Measurements from ENCODE around the gene URGCP. TPM values are rescaled to one million over a fixed set of nuclear protein-coding genes. Genes with fewer than 3 reads are reported as not detected.
A peak's percentile ranks its signal among the peaks of the same experiment; 100 is the strongest.

The URGCP gene
- total and polyA plus RNA-seq, 9 donors = 16.1 to 23.6 (median 20.7) TPM

DNA sequence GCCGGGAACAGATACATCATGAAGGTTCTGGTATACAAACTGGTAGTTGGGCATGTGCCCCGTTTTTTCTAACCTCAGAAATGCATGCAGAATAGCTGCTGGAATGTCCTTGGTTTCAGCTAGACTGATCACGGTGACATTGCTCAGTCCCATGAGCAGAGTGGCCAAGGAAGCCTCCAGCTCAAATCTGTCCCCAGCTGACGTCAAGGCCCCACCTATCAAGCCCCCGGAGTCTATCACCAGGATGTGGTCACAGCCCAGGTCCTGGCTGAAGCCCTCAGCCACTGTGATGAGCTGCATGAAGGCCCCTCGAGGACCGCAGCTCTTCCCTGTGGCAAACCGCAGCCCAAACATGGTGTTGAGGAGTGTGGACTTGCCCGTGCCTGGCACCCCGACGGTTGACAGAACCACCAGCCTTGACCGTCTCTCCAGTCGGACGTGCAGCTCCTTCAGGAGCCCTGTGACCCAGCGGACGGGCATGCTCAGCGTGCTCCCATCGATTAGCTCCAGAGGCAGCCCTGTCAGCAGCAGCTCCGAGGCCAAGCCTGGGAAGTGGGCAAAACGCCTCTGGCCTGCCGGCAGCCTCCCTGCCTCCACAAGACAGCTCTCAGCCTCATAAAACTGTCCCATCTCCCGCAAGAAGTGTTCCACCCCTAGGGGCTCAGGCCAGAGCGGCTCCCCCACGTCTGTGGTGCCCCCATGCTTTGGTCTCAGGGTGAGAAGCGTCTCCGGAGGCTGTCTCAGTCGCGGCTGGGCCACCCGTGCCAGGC lies 29.2 kb downstream of the URGCP start:
- Histone ChIP-seq H3K36me3 (ENCODE audit: control insufficient read depth, insufficient read depth, low read length) (peaks cover 73% of the 10 kb centered on the region), H3K27me3 (ENCODE audit: control insufficient read depth, insufficient read depth, low read length) (no peaks in the 10 kb centered on the region), H3K27ac (ENCODE audit: low read length) (no peak overlapping the region), H3K9me3 (replicated peaks; ENCODE audit: control insufficient read depth, low read depth, low read length) (no peaks in the 10 kb centered on the region), H3K4me1 (ENCODE audit: control insufficient read depth, insufficient read depth, low read length) (peaks cover 15% of the 10 kb centered on the region), H3K4me3 (ENCODE audit: low read length) (no peak overlapping the region)
- no peak for DNase-seq
- 87% methylated on average over 25 of the region's 29 CpGs for WGBS (ENCODE audit: insufficient coverage)

DNA sequence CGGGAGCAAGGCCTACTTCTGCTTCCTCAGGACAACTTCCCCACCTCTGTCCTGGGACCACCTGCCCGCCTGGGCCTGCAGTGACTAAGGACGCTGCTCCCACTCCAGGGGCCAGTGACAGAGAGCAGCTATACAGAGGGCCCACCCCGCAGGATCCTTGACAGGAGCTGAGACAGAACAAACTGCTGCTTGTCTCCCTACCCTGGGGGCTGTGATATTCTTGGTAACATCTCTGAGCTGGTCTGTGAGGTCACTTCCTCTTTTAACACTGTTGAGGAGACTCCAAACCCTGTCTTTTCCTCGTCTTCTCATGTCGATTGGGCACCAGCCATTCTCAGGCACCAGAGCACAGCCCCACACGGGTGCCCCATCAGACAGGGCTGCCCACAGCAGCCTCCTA lies 30.2 kb downstream of the URGCP start:
- 86% methylated on average over 5 of the region's 7 CpGs for WGBS (ENCODE audit: insufficient coverage)
- no peak overlapping the region for H3K27ac ChIP-seq (ENCODE audit: low read length)
- H3K9me3 ChIP-seq (replicated peaks; ENCODE audit: control insufficient read depth, low read depth, low read length) = no peaks in the 10 kb centered on the region

DNA sequence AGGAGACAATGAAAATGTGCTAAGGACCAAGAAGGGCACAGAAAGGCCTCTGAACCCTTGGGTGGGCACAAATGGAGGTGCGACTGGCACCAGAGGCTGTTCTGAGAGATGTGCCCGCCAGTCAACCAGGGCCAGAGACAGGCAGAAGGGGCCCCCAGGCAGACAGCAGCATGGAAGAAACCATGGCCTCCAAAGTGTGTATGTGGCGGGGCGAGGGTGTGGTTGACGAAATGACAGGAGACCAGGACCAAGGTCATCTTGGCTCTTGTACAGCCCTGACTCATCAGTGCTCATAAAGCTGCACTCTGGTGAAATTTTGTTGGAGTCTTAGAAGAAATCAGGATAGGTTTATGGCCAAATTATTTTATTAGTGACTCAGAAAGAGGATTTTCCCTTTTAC lies 33.1 kb downstream of the URGCP start:
- Histone ChIP-seq H3K4me3 (ENCODE audit: low read length) (no peak overlapping the region), H3K4me1 (ENCODE audit: control insufficient read depth, insufficient read depth, low read length) (peaks cover 23% of the 10 kb centered on the region), H3K27me3 (ENCODE audit: control insufficient read depth, insufficient read depth, low read length) (no peaks in the 10 kb centered on the region), H3K9me3 (replicated peaks; ENCODE audit: control insufficient read depth, low read depth, low read length) (no peaks in the 10 kb centered on the region), H3K36me3 (ENCODE audit: control insufficient read depth, insufficient read depth, low read length) (peaks cover 41% of the 10 kb centered on the region), H3K27ac (ENCODE audit: low read length) (peak overlapping the region; percentile 83)
- DNase-seq = peak; percentile 56
- 90% methylated on average over 3 of the region's 5 CpGs for WGBS (ENCODE audit: insufficient coverage)

More for the DNA sequence above, 30.2 kb downstream of the URGCP start:
- no peak overlapping the region for H3K4me3 ChIP-seq (ENCODE audit: low read length)
- H3K27me3 ChIP-seq (ENCODE audit: control insufficient read depth, insufficient read depth, low read length) = no peaks in the 10 kb centered on the region
- peaks cover 64% of the 10 kb centered on the region for H3K36me3 ChIP-seq (ENCODE audit: control insufficient read depth, insufficient read depth, low read length)
- H3K4me1 ChIP-seq (ENCODE audit: control insufficient read depth, insufficient read depth, low read length) = peaks cover 18% of the 10 kb centered on the region
- no peak for DNase-seq

DNA sequence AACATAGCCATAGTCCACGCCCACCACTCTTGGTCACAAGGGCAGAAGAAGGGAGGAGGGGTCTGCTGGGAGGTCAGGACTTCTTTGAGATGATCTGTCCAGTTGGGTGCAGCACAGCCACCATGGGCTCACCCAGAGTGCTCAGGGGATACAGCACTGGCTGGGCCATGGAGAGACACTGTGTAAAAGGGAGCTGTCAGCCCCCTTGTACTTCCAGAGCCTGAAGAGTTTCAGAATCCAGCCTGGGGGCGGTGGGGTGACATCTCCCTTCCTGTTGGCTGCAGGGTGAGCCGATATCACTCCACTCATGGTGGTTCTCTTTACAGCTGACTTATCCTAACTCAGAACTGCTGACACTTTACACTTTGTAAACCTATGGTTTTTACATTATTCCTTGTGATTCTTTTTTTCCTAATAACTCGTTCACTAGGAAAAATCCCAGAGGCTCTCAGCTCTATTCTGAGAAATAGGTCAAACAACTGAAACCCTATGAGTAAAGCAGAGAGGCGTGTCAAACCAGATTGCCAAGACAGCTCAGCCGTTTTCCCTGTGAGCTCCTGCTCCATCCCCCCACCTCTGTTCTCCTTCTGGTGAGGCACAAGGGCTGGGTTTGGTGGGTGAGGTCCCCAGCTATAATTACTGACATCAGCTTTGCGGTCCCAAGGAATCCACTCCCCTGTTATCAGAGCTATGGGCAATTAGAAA lies 33.8 kb downstream of the URGCP start:
- Histone ChIP-seq H3K9me3 (replicated peaks; ENCODE audit: control insufficient read depth, low read depth, low read length) (no peaks in the 10 kb centered on the region), H3K27ac (ENCODE audit: low read length) (peak overlapping the region; percentile 83), H3K4me3 (ENCODE audit: low read length) (no peak overlapping the region), H3K36me3 (ENCODE audit: control insufficient read depth, insufficient read depth, low read length) (peaks cover 33% of the 10 kb centered on the region), H3K27me3 (ENCODE audit: control insufficient read depth, insufficient read depth, low read length) (no peaks in the 10 kb centered on the region), H3K4me1 (ENCODE audit: control insufficient read depth, insufficient read depth, low read length) (peaks cover 25% of the 10 kb centered on the region)
- 0% methylated on average over 2 of the region's 7 CpGs for WGBS (ENCODE audit: insufficient coverage)
- peak; percentile 95 for DNase-seq

DNA sequence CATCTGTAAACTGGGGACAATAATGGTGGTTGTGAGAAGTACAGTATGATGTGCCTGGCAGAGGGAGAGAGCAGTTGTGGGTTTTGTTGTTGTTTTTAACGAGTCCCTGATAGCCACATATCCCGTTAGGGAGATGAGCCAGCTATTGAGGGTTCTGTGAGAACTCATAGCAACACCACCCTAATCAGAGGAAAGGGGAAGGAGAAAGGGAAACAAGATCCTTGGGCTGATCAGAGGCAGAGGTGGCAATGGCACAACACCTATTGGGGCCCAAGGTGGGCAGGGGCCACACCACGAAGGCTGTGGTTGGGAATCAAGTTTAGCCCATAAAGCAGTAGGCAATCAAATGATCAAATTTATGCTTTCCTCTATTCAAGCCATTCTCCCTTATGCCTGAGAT lies 35.3 kb downstream of the URGCP start:
- Histone ChIP-seq H3K4me1 (ENCODE audit: control insufficient read depth, insufficient read depth, low read length) (peaks cover 25% of the 10 kb centered on the region), H3K4me3 (ENCODE audit: low read length) (no peak overlapping the region), H3K36me3 (ENCODE audit: control insufficient read depth, insufficient read depth, low read length) (peaks cover 29% of the 10 kb centered on the region), H3K27me3 (ENCODE audit: control insufficient read depth, insufficient read depth, low read length) (no peaks in the 10 kb centered on the region), H3K27ac (ENCODE audit: low read length) (no peak overlapping the region), H3K9me3 (replicated peaks; ENCODE audit: control insufficient read depth, low read depth, low read length) (no peaks in the 10 kb centered on the region)
- DNase-seq = no peak
- 100% methylated on average over 1 of the region's 3 CpGs for WGBS (ENCODE audit: insufficient coverage)

DNA sequence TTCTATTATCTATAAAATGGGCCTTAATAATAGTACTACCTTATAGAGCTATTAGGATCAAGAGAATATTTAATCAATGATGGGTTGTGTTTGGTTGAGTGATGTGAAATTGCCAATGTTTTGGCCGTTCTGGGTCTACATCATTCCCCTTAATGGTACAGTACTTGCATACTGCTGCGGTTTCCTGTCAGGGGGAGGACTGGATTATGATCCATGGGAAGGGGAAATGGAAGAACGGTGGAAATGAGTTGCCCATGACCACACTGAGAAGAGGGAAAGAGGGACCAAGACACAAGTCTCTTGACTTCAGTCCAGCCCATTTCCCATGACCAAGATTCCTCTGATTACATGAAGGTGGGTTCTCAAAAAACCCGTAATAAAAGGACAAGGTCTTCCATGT lies 36.1 kb downstream of the URGCP start:
- Histone ChIP-seq H3K4me1 (ENCODE audit: control insufficient read depth, insufficient read depth, low read length) (peaks cover 25% of the 10 kb centered on the region), H3K4me3 (ENCODE audit: low read length) (no peak overlapping the region), H3K27ac (ENCODE audit: low read length) (peak overlapping the region; percentile 97), H3K27me3 (ENCODE audit: control insufficient read depth, insufficient read depth, low read length) (no peaks in the 10 kb centered on the region), H3K36me3 (ENCODE audit: control insufficient read depth, insufficient read depth, low read length) (peaks cover 22% of the 10 kb centered on the region), H3K9me3 (replicated peaks; ENCODE audit: control insufficient read depth, low read depth, low read length) (no peaks in the 10 kb centered on the region)
- no CpG with 5 or more reads among the region's 4 CpGs for WGBS (ENCODE audit: insufficient coverage)
- DNase-seq = no peak

DNA sequence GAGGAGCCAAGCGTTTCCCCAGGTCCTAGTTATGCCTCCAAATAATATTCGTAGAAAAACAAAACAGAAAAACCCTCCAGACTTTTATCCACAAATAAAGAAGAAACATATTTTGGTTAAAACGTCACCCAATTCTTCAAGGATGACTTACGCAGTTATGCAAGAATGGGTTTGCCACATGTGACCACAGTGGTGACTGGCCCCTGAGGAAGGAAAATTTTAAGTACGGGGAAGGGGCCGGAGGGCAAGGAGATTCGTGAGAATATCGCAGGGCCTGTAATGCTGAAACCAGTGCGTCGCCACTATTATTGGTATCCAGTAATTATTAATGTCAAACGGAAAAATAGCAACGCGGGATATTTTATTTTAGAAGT lies 36.5 kb downstream of the URGCP start:
- Histone ChIP-seq H3K4me1 (ENCODE audit: control insufficient read depth, insufficient read depth, low read length) (peaks cover 25% of the 10 kb centered on the region), H3K27ac (ENCODE audit: low read length) (peak overlapping the region; percentile 97), H3K36me3 (ENCODE audit: control insufficient read depth, insufficient read depth, low read length) (peaks cover 18% of the 10 kb centered on the region), H3K9me3 (replicated peaks; ENCODE audit: control insufficient read depth, low read depth, low read length) (no peaks in the 10 kb centered on the region), H3K27me3 (ENCODE audit: control insufficient read depth, insufficient read depth, low read length) (no peaks in the 10 kb centered on the region), H3K4me3 (ENCODE audit: low read length) (peak overlapping the region; percentile 84)
- DNase-seq = peak; percentile 83
- 22% methylated on average over 8 of the region's 13 CpGs for WGBS (ENCODE audit: insufficient coverage)

DNA sequence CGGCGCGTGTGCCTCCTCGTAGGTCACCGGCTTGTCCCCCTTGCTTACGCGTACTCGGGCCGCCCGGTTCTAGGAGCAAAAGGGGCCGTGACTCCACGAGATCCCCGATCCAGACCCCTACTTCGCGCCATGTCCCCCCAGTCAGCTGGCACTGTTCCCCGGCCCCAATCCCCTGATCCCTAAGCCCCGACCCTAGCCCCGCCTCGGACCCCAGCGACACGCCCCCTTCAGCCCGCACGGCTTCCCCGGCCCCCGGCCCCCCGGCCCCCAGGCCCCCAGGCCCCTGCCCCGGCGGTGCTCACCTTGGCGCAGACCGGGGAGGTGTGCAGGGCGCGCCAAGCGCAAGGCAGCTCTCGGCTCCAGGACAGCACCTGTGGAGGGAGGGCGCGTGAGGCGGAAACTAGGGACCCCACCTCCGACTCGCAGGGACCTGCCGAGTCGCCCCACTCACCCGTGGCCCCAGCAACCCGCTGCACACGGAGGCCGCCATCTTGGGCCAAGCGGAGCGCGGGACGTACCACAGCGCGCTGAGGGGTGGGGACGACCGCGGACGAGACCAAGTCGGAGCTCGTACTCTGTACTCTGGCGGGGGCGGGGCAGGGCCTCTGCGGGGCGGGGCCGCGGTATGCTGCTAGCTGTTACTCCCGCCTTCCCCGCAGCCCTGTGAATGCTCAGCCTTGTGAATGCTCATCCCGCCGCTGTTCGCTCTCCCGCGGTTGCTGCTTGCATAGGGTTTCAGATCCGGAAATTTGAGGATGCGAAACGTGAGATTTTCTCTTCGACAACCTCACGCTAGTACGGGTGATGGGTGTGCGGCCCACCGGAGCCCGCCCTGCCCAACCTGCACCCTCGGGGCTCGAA lies 37.2 kb downstream of the URGCP start, which contains the start of gene MRPS24:
MRPS24 (minus strand) TSS at position 512 of the 861 bp plus-strand sequence; CDS start at position 490, 22 bp downstream.
- no peaks in the 10 kb centered on the region for H3K27me3 ChIP-seq (ENCODE audit: control insufficient read depth, insufficient read depth, low read length)
- 1% methylated on average over 64 of the region's 81 CpGs for WGBS (ENCODE audit: insufficient coverage)
- H3K4me3 ChIP-seq (ENCODE audit: low read length) = peak within 1 kb of the TSS; percentile 84
- peak; percentile 98 for DNase-seq
- H3K27ac ChIP-seq (ENCODE audit: low read length) = peak within 1 kb of the TSS; percentile 97
- H3K9me3 ChIP-seq (replicated peaks; ENCODE audit: control insufficient read depth, low read depth, low read length) = no peaks in the 10 kb centered on the region
- peaks cover 25% of the 10 kb centered on the region for H3K4me1 ChIP-seq (ENCODE audit: control insufficient read depth, insufficient read depth, low read length)
- peaks cover 16% of the 10 kb centered on the region for H3K36me3 ChIP-seq (ENCODE audit: control insufficient read depth, insufficient read depth, low read length)

DNA sequence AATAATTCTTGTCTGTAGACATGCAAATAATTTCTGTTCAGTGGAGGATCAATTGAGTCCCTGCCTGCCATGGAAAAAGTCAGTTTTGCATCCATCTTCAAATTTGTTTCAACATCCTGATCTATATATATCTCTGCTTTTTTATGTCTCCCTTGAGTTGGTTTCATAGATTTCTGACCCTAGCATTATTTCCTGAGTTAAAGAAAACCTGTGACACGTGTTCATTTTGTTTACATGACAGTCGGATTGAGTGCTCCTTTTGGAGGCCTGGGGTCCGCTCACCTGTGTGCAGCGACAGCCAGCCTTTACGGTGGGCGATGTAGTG lies 37.8 kb downstream of the URGCP start:
- Histone ChIP-seq H3K27me3 (ENCODE audit: control insufficient read depth, insufficient read depth, low read length) (no peaks in the 10 kb centered on the region), H3K36me3 (ENCODE audit: control insufficient read depth, insufficient read depth, low read length) (peaks cover 11% of the 10 kb centered on the region), H3K27ac (ENCODE audit: low read length) (peak overlapping the region; percentile 97), H3K4me1 (ENCODE audit: control insufficient read depth, insufficient read depth, low read length) (peaks cover 25% of the 10 kb centered on the region), H3K9me3 (replicated peaks; ENCODE audit: control insufficient read depth, low read depth, low read length) (no peaks in the 10 kb centered on the region), H3K4me3 (ENCODE audit: low read length) (peak overlapping the region; percentile 84)
- WGBS (ENCODE audit: insufficient coverage) = 4% methylated on average over 6 of the region's 6 CpGs
- no peak for DNase-seq

DNA sequence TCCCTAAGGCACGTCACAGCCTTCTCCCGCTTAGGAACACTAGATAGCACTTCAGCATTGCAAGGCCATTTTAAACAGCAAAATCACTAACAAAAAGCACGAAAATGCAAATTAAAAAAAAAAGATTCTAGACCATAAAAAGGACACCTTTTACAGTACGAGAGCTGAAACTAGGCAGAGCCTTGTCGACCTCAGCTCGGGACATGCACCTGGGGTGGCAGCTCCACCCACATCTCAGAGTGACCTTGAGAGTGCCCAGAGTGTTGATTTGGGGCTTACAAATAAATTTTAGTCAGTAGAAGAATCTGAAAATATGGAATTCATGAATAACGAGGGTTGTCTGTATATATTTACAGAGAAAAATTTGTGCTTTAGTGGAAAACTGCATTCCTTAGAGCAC lies 38.2 kb downstream of the URGCP start:
- no peak overlapping the region for H3K27ac ChIP-seq (ENCODE audit: low read length)
- H3K4me3 ChIP-seq (ENCODE audit: low read length) = no peak overlapping the region
- DNase-seq = no peak
- WGBS (ENCODE audit: insufficient coverage) = 60% methylated on average over 1 of the region's 7 CpGs
- H3K27me3 ChIP-seq (ENCODE audit: control insufficient read depth, insufficient read depth, low read length) = no peaks in the 10 kb centered on the region
- H3K4me1 ChIP-seq (ENCODE audit: control insufficient read depth, insufficient read depth, low read length) = peaks cover 23% of the 10 kb centered on the region
- H3K9me3 ChIP-seq (replicated peaks; ENCODE audit: control insufficient read depth, low read depth, low read length) = no peaks in the 10 kb centered on the region
- peaks cover 11% of the 10 kb centered on the region for H3K36me3 ChIP-seq (ENCODE audit: control insufficient read depth, insufficient read depth, low read length)
